Heart left ventricle (tissue), 16 donors: ENCODE data around the gene ZNF791. TPM values are rescaled to one million over a fixed set of nuclear protein-coding genes. Genes with fewer than 3 reads are reported as not detected.
"Not testable (repeated sequence)": the region's sequence is repeated elsewhere in the genome, so short reads cannot be mapped to it uniquely, and the experiment has no call there.

Experiments used
- ATAC-seq, 4 donors: fragments of 200-7000 bp; cut with Tn5 transposase; one replicate each; pipeline ENCODE4 v1.9.1; 2020 to 2022; ENCODE audit warnings: moderate library complexity in 4 of 4, mild to moderate bottlenecking in 3 of 4, moderate number of reproducible peaks in 1 of 4
- DNase-seq, 5 donors: peaks; one replicate each; pipeline ENCODE4 v3.0.0-alpha.2; 2020
- H3K27ac ChIP-seq, 12 donors: fragments of 200-600 bp; sonication (generic) in 4 of 12; one replicate each; pipeline versions ENCODE4 v1.5.0 to v1.8.0; 2016 to 2022; ENCODE audit warnings: mild to moderate bottlenecking in 2 of 12
- H3K27me3 ChIP-seq, 9 donors: fragments of 200-600 bp; sonication (generic) in 2 of 9; one replicate each; pipeline versions ENCODE4 v1.5.1 to v1.8.0; 2016 to 2022; ENCODE audit warnings: mild to moderate bottlenecking in 3 of 9
- H3K36me3 ChIP-seq, 9 donors: fragments of 200-600 bp; sonication (generic) in 2 of 9; one replicate each; pipeline versions ENCODE4 v1.5.0 to v1.8.0; 2018 to 2022; ENCODE audit warnings: mild to moderate bottlenecking in 2 of 9
- H3K4me1 ChIP-seq, 12 donors: fragments of 200-600 bp; sonication (generic) in 4 of 12; one replicate each; pipeline versions ENCODE4 v1.5.0 to v1.8.0; 2016 to 2022; ENCODE audit warnings: mild to moderate bottlenecking in 3 of 12
- H3K4me3 ChIP-seq, 12 donors: fragments of 200-600 bp; sonication (generic) in 4 of 12; one replicate each; pipeline versions ENCODE4 v1.5.0 to v1.8.0; 2017 to 2022; ENCODE audit warnings: mild to moderate bottlenecking in 9 of 12, moderate library complexity in 4 of 12
- H3K9me3 ChIP-seq, 12 donors: fragments of 200-600 bp; sonication (generic) in 4 of 12; one replicate each; pipeline versions ENCODE4 v1.5.0 to v1.8.0; 2016 to 2022; ENCODE audit warnings: mild to moderate bottlenecking in 1 of 12
- CTCF ChIP-seq, 12 donors: fragments of 200-600 bp; sonication (generic) in 4 of 12; IDR thresholded peaks; one replicate each; pipeline versions ENCODE4 v1.5.0 to v1.8.0; 2018 to 2022; ENCODE audit warnings: antibody characterized with exemption in 12 of 12, mild to moderate bottlenecking in 5 of 12
- POLR2A ChIP-seq, 2 donors: fragments of 450-650 bp; IDR thresholded peaks; one replicate each; pipeline ENCODE4 v1.6.1; 2017; ENCODE audit warnings: antibody characterized with exemption in 2 of 2, mild to moderate bottlenecking in 2 of 2, moderate library complexity in 2 of 2
- WGBS, 4 donors: extraction: QIAGEN DNeasy Blood & Tissue Kit in 2 of 4; methylation state at CpG; one replicate each; pipeline versions ENCODE4 v1.1.5 to v1.1.7; 2013 to 2018; 5-methylcytosine and 5-hydroxymethylcytosine counted together
- intact Hi-C, 10 donors: fragments of 100-400 bp; cut with DNase I; formaldehyde crosslinking; loops; one replicate each; pipeline versions ENCODE4 v1.11.1 to v1.14.2; 2022
- polyA plus RNA-seq, 2 donors: library from polyadenylated mRNA; stranded (reverse); fragments of 200-250 nt; gene quantifications; one replicate each; pipeline ENCODE4 v1.2.3, GENCODE V29; 2013
- total RNA-seq, 9 donors: library from RNA; depleted of rRNA in 2 of 9; stranded (reverse); fragments of >200 nt in 2 of 9; fragmentation: NEBNext Ultra II Directional in 3 of 9; extraction: Animal tissue kit (Norgen Biotek cat#: 25700) in 3 of 9; gene quantifications; one replicate each; pipeline versions ENCODE4 v1.1.0 to v1.2.4, GENCODE V29; 2016 to 2023
- donor health status: ischemic (EF 13 %, LVEDD 7.1; RV severe dilation, severe dysfunction).
- donor health status: healthy with polysubstance abuse.
- donor health status: DM: no; HTN: yes; CAD: no.
- donor health status: DM: no; HTN: no; CAD: no.
- donor health status: ischemic (EF 25% LVEDD 6.9; RV normal size, moderate dysfunction).
- donor health status: ischemic (EF 25% LVEDD 5.7; RV mildly dilated, moderate dysfunction).
- donor health status: healthy.
- donor health status: DM: yes; HTN: yes; CAD: no.
- donor health status: ischemic (EF 35%, LVEDD 5.7; RV mildly dilated, moderate dysfunction).
- donor health status: nonischemic (EF 11% LVEDD 7.7; RV severe dilation, severe dysfunction).
- donor health status: DM: yes; HTN: yes; CAD: no.
- donor health status: PGD.
- donor health status: ischemic (EF 29% LVEDD 5.4; RV normal size, mild dysfunction).
- donor health status: nonischemic (EF 23%, LVEDD 6.1; RV moderate dilation, normal function).

ZNF791 gene
- total and polyA plus RNA-seq, 11 donors = 6.1 to 22.6 (median 12.2) TPM

- no peak overlapping the region for H3K4me3 ChIP-seq
- intact Hi-C loops = no loop called here
- DNase-seq (no peak), ATAC-seq (no peak)
- WGBS, 4 donors = 94 to 100% (median 97%) methylated on average over 1 of the region's 1 CpG
- peaks cover 0 to 22% (median 10%) of the 10 kb centered on the region in 12 donors for H3K4me1 ChIP-seq
- H3K27ac ChIP-seq = no peak overlapping the region
- H3K36me3 ChIP-seq = peaks cover 0 to 69% (median 37%) of the 10 kb centered on the region in 9 donors
- TF ChIP-seq CTCF (IDR thresholded peaks at IDR 0.05) (no peak), POLR2A (IDR thresholded peaks at IDR 0.05) (no peak)
- no peaks in the 10 kb centered on the region for H3K27me3 ChIP-seq
- H3K9me3 ChIP-seq = no peaks in the 10 kb centered on the region
Observed at GRCh38 chr19:12606796-12607195, 3.9 kb upstream of the ZNF791 start.

DNA sequence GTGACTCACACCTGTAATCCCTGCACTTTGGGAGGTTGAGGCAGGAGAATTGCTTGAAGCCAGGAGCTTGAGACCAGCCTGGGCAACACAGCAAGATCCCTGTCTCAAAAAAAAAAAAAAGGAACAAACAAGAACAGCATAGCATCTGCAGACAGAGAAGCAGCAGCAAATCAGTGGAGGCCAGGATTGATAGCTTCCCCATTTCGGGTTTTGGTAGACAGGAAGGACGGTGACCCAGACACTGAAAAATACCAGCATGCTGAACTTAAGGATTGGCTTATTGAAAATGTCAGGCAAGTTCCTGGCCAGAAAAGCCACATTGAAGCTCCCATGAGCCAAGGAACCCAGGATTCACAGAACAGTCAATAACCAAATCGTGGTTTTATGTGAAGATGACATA lies 3.1 kb upstream of the ZNF791 start:
- Histone ChIP-seq H3K36me3 (peaks cover 0 to 69% (median 41%) of the 10 kb centered on the region in 9 donors), H3K4me1 (peaks cover 0 to 30% (median 17%) of the 10 kb centered on the region in 12 donors), H3K9me3 (no peaks in the 10 kb centered on the region), H3K27me3 (no peaks in the 10 kb centered on the region), H3K27ac (no peak overlapping the region), H3K4me3 (no peak overlapping the region)
- DNase-seq = no peak
- TF ChIP-seq CTCF (IDR thresholded peaks at IDR 0.05) (no peak), POLR2A (IDR thresholded peaks at IDR 0.05) (no peak)
- WGBS, 4 donors = 90 to 96% (median 92%) methylated on average over 3 of the region's 3 CpGs
- ATAC-seq = no peak
- intact Hi-C loops = no loop called here

DNA sequence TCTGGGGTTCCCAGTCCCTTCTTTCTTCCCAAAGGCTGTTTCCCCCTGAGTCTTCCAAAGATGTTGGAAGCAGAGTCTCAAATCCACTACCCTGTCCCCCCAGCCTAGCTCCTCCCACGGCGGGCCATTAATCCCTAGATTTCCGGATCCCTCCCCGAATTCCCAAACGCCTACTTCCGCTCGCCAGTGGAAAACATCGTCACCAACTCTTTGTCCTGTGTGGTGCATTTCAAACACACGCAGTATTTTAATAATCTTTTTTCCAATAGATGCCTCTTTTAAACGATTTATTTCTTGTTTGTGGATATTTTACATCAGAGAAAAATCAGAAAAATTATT lies 610 bp downstream of the ZNF791 start:
- Histone ChIP-seq H3K4me1 (peaks cover 0 to 59% (median 32%) of the 10 kb centered on the region in 12 donors), H3K36me3 (peaks cover 0 to 62% (median 41%) of the 10 kb centered on the region in 9 donors), H3K27me3 (no peaks in the 10 kb centered on the region), H3K9me3 (no peaks in the 10 kb centered on the region), H3K27ac (peak overlapping the region; percentile 82 to 99 (median 98)), H3K4me3 (peak overlapping the region; percentile 77 to 99 (median 90))
- intact Hi-C loops = loop anchor here in 2 of 10 donors (5.0 to 10.0 kb wide), 2 partner anchors 61 to 687 kb away; partner anchors contain the start of gene ZNF700 (in 1 of the 2)
- peak; percentile 50 to 84 (median 75) for ATAC-seq
- DNase-seq = peak; percentile 69 to 82 (median 80)
- TF ChIP-seq POLR2A (IDR thresholded peaks at IDR 0.05) (no peak), CTCF (IDR thresholded peaks at IDR 0.05) (no peak)
- WGBS, 4 donors = 0 to 1% (median 0%) methylated on average over 10 of the region's 10 CpGs

GRCh38 chr19:12617646-12618045 lies 6.9 kb downstream of the ZNF791 start:
- intact Hi-C loops = loop anchor here in 1 of 10 donors (10.0 kb wide), 1 partner anchor 693 kb away; the partner anchor contains the start of gene ZNF700
- no peak for ATAC-seq
- Histone ChIP-seq H3K4me1 (peaks cover 0 to 56% (median 25%) of the 10 kb centered on the region in 12 donors), H3K27me3 (no peaks in the 10 kb centered on the region), H3K9me3 (no peaks in the 10 kb centered on the region), H3K27ac (no peak overlapping the region), H3K4me3 (no peak overlapping the region), H3K36me3 (peaks cover 0 to 48% (median 34%) of the 10 kb centered on the region in 9 donors)
- DNase-seq = no peak
- TF ChIP-seq CTCF (IDR thresholded peaks at IDR 0.05) = no peak
- no peak for TF ChIP-seq POLR2A (IDR thresholded peaks at IDR 0.05)
- 76 to 90% (median 88%) methylated on average over 4 of the region's 4 CpGs for WGBS, 4 donors

- H3K4me3 ChIP-seq, H3K27me3 ChIP-seq, intact Hi-C loops, DNase-seq, ATAC-seq, H3K9me3 ChIP-seq: not testable (repeated sequence)
- peaks cover 0 to 46% (median 37%) of the 10 kb centered on the region in 9 donors for H3K36me3 ChIP-seq
- WGBS, 4 donors = 64 to 80% (median 70%) methylated on average over 26 of the region's 26 CpGs
- H3K4me1 ChIP-seq = peaks cover 0 to 26% (median 11%) of the 10 kb centered on the region in 12 donors
- H3K27ac ChIP-seq = peak overlapping the region in 1 of 12 donors; percentile 38
Observed at GRCh38 chr19:12621253-12622024, 10.7 kb downstream of the ZNF791 start.
